Measurements from ENCODE around the gene USP49. TPM values are rescaled to one million over a fixed set of nuclear protein-coding genes. Genes with fewer than 3 reads are reported as not detected.
A peak's percentile ranks its signal among the peaks of the same experiment; 100 is the strongest.

Gene USP49
- total and polyA plus RNA-seq, 10 of the 15 experiments (the other 5 are each of a cell fraction or from before 2014, with no cell fraction given): 1.0 to 7.7 (median 4.3) TPM

DNA sequence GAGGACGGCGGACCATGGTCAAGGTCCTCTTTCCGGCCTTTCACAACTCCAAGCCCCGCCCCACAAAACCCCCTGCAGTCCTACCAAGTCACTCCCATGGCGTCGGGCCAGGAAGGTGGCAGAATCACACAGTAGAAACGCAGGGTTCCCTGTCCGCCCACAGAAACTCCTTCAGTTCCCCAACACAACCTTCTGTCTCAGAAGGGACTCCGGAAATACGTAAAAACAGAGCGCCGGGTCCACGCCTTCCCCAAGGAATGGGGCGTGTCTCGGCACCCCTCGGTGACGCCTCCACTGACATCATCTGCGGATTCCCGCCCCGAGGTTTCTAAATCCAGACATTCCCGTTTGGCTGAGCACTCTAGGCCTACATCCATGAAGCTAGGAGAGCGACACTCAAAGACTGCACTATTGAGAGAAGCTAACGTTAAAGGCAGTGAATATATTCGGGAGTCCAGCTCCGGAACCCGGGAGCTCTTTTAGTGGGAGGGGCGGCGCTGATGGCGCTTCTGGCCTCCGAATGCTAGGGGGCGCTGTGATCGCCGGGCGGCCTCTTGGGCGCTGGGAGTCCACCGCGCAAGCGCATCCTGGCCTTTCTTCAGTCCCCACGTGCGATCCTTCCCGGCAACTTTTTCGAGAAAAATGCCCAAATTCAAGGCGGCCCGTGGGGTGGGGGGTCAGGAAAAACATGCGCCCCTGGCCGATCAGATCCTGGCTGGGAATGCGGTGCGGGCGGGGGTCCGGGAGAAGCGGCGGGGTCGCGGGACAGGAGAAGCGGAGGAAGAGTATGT is 25.9 kb upstream of the USP49 start, which contains the start of the genes BYSL and MED20 (continued):
- TF ChIP-seq ZNF274 (IDR thresholded peaks at IDR 0.05; ENCODE audit: insufficient read depth, insufficient read length) (no peak), NFYB (IDR thresholded peaks at IDR 0.05; ENCODE audit: insufficient read depth, low read depth, low read length) (no peak), SIN3A (IDR thresholded peaks at IDR 0.05; ENCODE audit: low read depth, low read length) (peak; percentile 64; the same call in 1 of the 2 replicates), GATAD2B (conservative IDR thresholded peaks at IDR 0.05; ENCODE audit: low read depth) (no peak)
- TF ChIP-seq, protein P1, sequence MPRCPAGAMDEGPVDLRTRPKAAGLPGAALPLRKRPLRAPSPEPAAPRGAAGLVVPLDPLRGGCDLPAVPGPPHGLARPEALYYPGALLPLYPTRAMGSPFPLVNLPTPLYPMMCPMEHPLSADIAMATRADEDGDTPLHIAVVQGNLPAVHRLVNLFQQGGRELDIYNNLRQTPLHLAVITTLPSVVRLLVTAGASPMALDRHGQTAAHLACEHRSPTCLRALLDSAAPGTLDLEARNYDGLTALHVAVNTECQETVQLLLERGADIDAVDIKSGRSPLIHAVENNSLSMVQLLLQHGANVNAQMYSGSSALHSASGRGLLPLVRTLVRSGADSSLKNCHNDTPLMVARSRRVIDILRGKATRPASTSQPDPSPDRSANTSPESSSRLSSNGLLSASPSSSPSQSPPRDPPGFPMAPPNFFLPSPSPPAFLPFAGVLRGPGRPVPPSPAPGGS (IDR thresholded peaks at IDR 0.05; ENCODE audit: borderline replicate concordance, insufficient read depth, low read depth, low read length, poor library complexity, severe bottlenecking): peak; percentile 37

DNA sequence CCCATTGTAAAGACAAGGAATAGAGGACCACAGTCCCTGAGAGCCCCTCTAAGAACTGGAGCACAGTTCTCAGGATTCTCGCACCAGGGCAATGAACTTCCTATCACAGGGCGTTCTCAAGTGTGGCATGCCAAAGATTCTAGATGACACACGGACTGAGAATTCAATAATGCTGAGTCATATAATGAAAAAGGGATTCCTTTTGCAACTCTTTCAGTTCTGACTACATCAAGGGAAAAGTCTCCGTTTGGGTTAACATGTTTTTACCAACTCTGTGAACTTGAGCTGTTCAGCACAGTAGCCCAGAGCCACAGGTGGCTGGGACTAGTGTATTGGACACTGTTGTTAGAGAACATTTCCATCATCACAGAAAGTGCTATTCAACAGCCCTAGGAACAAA is 22.4 kb upstream of the USP49 start:
- POLR2A ChIA-PET: no interaction called here
- FAIRE-seq: no peak

More for the DNA sequence above, 22.4 kb upstream of the USP49 start:
- no peaks in the 10 kb centered on the region for H4K20me1 ChIP-seq (ENCODE audit: control insufficient read depth, insufficient read depth)
- ATAC-seq: no peak
- TF ChIP-seq ZNF274 (IDR thresholded peaks at IDR 0.05; ENCODE audit: insufficient read depth, insufficient read length) (no peak), PAX5 (IDR thresholded peaks at IDR 0.05; ENCODE audit: borderline replicate concordance, low read depth, low read length) (0 out of 2 replicates have a peak, but pooled peaks have one; percentile 12), NFIC (IDR thresholded peaks at IDR 0.05; ENCODE audit: low read depth, low read length) (0 out of 2 replicates have a peak, but pooled peaks have one; percentile 32), BACH1 (IDR thresholded peaks at IDR 0.05; ENCODE audit: borderline replicate concordance) (peak; percentile 96), JUNB (IDR thresholded peaks at IDR 0.05) (peak; percentile 49)
- no peak for DNase-seq (ENCODE audit: low read depth, low spot score)
- peaks cover 4% of the 10 kb centered on the region; the same call in 1 of the 2 replicates for H3K4me1 ChIP-seq (ENCODE audit: control insufficient read depth, insufficient read depth, low read length)
- no peak overlapping the region for H2AFZ ChIP-seq (ENCODE audit: control insufficient read depth, low read depth, low read length)
- 36% methylated on average over 4 of the region's 4 CpGs for WGBS (ENCODE audit: insufficient coverage, insufficient replicate concordance, low lambda C conversion rate, missing lambda C conversion rate)
- BruUV-seq (replicated peaks): no TSS peak
- no peaks in the 10 kb centered on the region; a peak in 1 of 4 replicates for H3K36me3 ChIP-seq (ENCODE audit: control insufficient read depth in 2 of 2, insufficient read depth in 2 of 2, low read length in 1 of 2)
- in situ Hi-C loops (cut with MboI) (no loop called here), intact Hi-C loops (cut with micrococcal nuclease; ENCODE audit: unreplicated experiment) (no loop called here)
- ChIA-PET SMC1A (ENCODE audit: uncharacterized antibody, unreplicated experiment) (no interaction called here), CTCF (no interaction called here), RAD21 (ENCODE audit: unreplicated experiment) (interaction anchor here (0.7 to 1.3 kb wide), 2 partner anchors 124 to 126 kb away, joined by 3 read pairs; no protein-coding TSS in a partner anchor)
- H3K9me3 ChIP-seq (replicated peaks; ENCODE audit: control insufficient read depth, insufficient read depth, low read length): no peaks in the 10 kb centered on the region
- no peaks in the 10 kb centered on the region for H3K27me3 ChIP-seq (replicated peaks in 1 of 2; ENCODE audit: control insufficient read depth in 2 of 2, insufficient read depth in 2 of 2, low read length in 1 of 2)
- H3K27ac ChIP-seq (ENCODE audit: control insufficient read depth, insufficient read depth): no peak overlapping the region
- H3K4me2 ChIP-seq (ENCODE audit: control insufficient read depth, insufficient read depth): no peak overlapping the region
- H3K9ac ChIP-seq (ENCODE audit: control insufficient read depth, insufficient read depth, low read length): no peak overlapping the region
- H3K4me3 ChIP-seq: no peak overlapping the region
- peaks cover 19% of the 10 kb centered on the region for H3K79me2 ChIP-seq (ENCODE audit: control insufficient read depth, insufficient read depth, low read length)

Data from GM12878 (cell line).